NK-92 (cell line): ENCODE results near the gene SOHLH1.

Experiments used
- DNase-seq: peaks from one replicate; lab custom pipeline; 2025; ENCODE audit not compliant: unreplicated experiment; lab: John Stamatoyannopoulos, UW

Gene SOHLH1

GRCh38 chr9:135699440-135699839 is at the start of gene SOHLH1:
TSS of gene SOHLH1 (minus strand) at chr9:135699481. CDS start at chr9:135699467, 14 bp downstream.
- DNase-seq: no peak

- DNase-seq: no peak
Measured at GRCh38 chr9:135748676-135749075, 49.4 kb upstream of the SOHLH1 start.

GRCh38 chr9:135747311-135747710 is 48.0 kb upstream of the SOHLH1 start:
- no peak for DNase-seq

DNA sequence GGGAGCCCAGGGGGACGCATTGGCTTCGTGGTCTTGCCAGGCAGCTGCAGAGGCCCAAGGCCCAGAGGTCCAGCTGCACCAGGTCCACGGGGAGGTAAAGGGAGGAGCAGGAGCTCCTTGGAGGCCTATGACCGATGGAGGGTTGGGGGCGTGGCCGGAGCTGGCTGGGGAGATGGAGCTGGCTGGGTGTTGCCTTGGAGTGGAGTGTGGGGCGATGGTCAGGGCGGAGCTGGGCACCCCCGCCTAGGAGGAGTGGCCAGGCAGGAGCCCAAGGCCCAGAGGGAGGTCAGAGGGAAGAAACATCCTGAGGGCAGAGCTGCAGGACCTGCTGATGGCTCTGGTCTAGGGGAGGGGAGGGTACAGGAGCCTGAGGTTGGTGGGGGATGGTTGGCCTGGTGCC is 47.3 kb upstream of the SOHLH1 start:
- no peak for DNase-seq

GRCh38 chr9:135745686-135746324 is 46.5 kb upstream of the SOHLH1 start:
- no peak for DNase-seq

- DNase-seq: no peak
Measured at GRCh38 chr9:135745189-135745588, 45.9 kb upstream of the SOHLH1 start.

DNA sequence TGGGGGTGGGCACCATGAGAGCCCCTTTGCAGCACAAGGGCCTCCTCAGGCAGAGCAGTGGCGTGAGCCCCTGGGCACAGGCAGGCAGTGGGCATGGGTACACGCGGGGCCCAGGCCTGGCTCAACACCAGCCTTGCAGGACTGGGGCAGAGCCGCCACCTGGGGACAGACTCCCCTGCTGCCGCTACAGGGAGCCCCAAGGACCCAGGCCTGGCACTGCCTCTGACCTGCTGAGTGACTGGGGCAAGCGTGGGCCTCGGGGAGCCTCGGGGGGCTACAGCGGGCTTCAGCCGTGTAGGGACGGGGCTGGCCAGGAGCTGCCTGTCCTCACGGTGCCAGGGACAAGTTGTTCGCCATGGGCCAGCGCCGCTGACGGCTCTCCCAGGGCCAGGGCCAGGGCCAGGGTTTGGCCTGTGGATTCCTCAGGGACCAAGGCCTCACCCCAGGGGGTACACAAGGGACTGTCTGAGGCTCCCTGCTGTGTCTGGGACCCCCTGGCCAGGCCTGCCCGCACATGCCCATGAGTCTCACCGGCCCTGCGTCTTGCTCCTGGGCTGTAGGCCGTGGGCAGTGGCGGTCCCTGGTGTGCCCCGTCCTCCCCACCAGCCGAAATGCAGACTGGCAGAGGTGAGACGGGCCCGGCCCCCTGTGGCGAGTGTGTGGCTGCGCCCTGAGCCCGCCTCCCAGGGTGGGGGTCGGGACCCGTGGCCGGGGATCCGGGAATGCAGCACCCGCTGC is 45.2 kb upstream of the SOHLH1 start:
- DNase-seq: no peak

- no peak for DNase-seq
Measured at GRCh38 chr9:135743546-135744332, 44.5 kb upstream of the SOHLH1 start.

GRCh38 chr9:135743021-135743420 is 43.7 kb upstream of the SOHLH1 start:
- DNase-seq: no peak

GRCh38 chr9:135741276-135742219 is 42.3 kb upstream of the SOHLH1 start:
- DNase-seq: no peak

GRCh38 chr9:135739271-135740220 is 40.3 kb upstream of the SOHLH1 start:
- DNase-seq: no peak

GRCh38 chr9:135737840-135738521 is 38.7 kb upstream of the SOHLH1 start:
- DNase-seq: no peak

DNA sequence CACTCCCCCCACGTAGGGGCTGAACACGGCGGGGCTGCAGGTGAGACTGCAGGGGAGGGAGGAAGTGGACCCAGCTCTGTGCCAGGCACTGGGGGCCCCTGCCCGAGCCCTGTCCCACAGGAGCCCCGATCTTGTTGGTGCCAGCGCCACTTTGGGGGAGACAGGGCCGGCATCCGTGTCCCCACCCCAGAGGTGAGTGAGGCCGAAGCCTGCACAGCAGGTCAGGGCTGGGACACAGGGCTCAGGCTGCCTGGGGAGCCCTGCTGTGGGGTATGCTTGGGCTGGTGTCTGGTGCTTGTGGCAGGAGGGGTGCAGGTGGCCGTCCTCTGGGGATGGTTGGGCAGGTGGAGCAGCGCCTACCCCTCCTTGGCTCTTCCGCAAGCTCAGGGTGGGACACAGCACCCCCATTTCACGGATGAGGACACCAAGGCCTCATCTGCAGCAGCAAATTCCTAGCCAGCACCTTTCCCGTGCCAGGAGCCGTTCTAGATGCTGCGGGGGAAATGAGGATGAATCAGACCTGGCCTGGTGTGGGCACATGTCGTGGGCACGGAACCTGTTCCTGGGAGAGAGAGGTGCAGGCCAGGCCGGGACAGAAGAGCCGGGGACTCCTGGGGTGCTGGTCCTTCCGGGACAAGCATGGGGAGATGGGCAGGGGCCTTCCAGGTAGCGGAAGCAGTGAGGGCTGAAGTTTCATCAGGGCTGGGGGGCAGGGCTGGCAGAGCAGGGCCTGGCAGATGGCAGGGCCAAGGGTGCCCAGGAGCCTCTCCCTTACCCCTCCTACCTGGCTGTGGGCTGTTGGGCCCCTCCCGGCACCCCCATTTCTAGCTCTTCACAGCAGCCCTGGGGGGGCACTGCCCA is 37.9 kb upstream of the SOHLH1 start:
- DNase-seq: no peak

DNA sequence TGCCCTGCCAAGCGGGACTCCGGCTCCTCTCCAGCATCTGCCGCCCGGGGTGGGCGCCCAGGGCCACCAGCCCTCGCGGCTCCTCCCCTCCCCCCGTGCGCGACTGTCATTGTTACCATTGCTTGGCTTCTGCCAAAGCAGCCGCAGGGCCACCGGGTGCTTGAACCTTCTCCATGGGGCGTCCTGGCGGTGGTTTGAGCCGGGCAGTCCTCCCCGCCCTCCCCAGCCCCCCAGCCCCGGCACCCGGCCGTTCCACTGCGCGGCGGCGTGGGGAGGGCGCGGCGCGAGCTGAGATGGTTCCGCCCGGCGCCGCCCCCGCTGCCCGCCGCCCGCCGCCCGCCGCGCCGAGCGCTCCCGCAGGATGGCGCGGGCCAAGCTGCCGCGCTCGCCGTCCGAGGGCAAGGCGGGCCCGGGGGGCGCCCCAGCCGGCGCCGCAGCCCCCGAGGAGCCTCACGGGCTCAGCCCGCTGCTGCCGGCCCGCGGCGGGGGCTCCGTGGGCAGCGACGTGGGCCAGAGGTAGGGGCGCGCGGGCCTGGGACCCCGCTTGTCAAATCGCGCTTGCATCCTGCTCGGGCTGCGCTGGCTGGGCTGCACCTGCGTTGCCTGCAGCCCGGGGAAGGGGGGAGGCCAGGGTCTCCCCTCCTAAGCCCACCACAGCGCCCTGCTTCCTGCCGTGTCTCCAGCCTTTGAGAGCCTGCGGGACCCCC is 37.1 kb upstream of the SOHLH1 start:
- DNase-seq: no peak

DNA sequence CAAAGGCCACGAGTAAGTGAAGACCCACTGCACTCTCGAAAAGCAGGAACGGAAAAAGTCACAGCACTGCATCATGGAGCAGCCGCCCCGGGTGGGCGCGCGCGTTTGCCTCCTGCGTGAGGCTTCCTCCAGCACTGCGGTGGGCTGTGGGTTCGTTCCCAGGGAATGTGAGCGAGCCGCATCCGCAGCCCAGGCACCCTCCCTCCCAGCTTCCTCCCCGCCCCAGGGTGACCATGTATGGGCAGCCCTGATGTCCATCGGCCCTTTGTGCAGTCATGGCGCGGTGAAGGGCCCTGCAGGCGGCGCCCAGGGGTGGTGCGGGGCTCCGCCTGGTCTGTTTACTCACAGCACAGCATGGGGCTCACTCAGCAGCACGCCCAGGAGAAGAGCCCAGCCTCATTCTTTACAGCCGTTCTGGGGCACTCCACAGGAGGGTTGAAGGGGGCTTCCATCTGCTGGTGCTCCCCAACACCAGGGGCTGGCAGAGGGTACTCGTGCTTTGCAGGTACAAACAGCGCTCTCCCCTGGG is 35.4 kb upstream of the SOHLH1 start:
- DNase-seq: no peak

- no peak for DNase-seq
Measured at GRCh38 chr9:135732569-135733257, 33.4 kb upstream of the SOHLH1 start.

DNA sequence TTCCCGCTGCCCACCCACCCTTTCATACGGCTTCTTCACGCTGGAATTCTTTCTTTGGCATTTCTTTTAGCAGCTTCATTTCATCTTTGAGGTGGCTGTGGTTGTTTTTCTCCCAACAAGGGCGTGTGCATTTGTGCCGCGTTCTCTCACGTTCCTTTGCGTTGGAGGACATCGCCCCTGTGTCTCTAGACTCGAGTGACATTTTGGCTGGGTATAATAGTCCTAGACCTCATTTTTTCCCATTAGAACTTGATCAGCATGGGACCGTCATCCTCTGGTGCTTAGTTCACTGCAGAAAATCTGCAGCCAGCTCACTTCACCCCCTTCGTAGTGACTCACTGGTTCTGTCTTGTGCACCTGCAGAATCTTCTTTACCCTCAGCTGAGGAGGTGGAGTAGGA is 32.2 kb upstream of the SOHLH1 start:
- no peak for DNase-seq
